Heart right ventricle (tissue), 16 donors: ENCODE data around the gene TMEM9. TPM values are rescaled to one million over a fixed set of nuclear protein-coding genes. Genes with fewer than 3 reads are reported as not detected.

Experiments used
- ATAC-seq, 8 donors: fragments of 200-7000 bp; cut with Tn5 transposase; one replicate each; pipeline ENCODE4 v1.9.1; 2020; ENCODE audit warnings: mild to moderate bottlenecking in 8 of 8, moderate library complexity in 8 of 8, moderate number of reproducible peaks in 1 of 8
- DNase-seq, 2 donors: peaks; one replicate each; pipeline ENCODE4 v3.0.0-alpha.2; 2020
- H3K27ac ChIP-seq, 10 donors: fragments of 200-600 bp; sonication (generic) in 2 of 10; one replicate each; pipeline versions ENCODE4 v1.5.0 to v1.8.0; 2020 to 2022; ENCODE audit warnings: mild to moderate bottlenecking in 3 of 10
- H3K27me3 ChIP-seq, 7 donors: fragments of 200-600 bp; one replicate each; pipeline ENCODE4 v1.8.0; 2021 to 2022; ENCODE audit warnings: mild to moderate bottlenecking in 2 of 7
- H3K36me3 ChIP-seq, 9 donors: fragments of 200-600 bp; sonication (generic) in 1 of 9; one replicate each; pipeline versions ENCODE4 v1.5.0 to v1.8.0; 2020 to 2022; ENCODE audit warnings: mild to moderate bottlenecking in 2 of 9
- H3K4me1 ChIP-seq, 9 donors: fragments of 200-600 bp; sonication (generic) in 1 of 9; one replicate each; pipeline versions ENCODE4 v1.5.0 to v1.8.0; 2020 to 2022; ENCODE audit warnings: mild to moderate bottlenecking in 4 of 9
- H3K4me3 ChIP-seq, 10 donors: fragments of 200-600 bp; sonication (generic) in 2 of 10; one replicate each; pipeline versions ENCODE4 v1.5.0 to v1.8.0; 2020 to 2022; ENCODE audit warnings: mild to moderate bottlenecking in 7 of 10, moderate library complexity in 2 of 10
- H3K9me3 ChIP-seq, 11 donors: fragments of 200-600 bp in 10 of 11; sonication (generic) in 2 of 11; one replicate each; pipeline versions ENCODE4 v1.5.0 to v1.8.0; 2013 to 2022; ENCODE audit warnings: mild to moderate bottlenecking in 2 of 11, control low read depth in 1 of 11, moderate library complexity in 1 of 11
- CTCF ChIP-seq, 9 donors: fragments of 200-600 bp; sonication (generic) in 2 of 9; IDR thresholded peaks; one replicate each; pipeline versions ENCODE4 v1.5.0 to v1.8.0; 2021 to 2022; ENCODE audit warnings: antibody characterized with exemption in 9 of 9, mild to moderate bottlenecking in 5 of 9, moderate library complexity in 1 of 9
- WGBS, 2 donors: extraction: QIAGEN DNeasy Blood & Tissue Kit; methylation state at CpG; one replicate each; pipeline ENCODE4 v1.1.7; 2013; ENCODE audit warnings: inconsistent platforms in 1 of 2; 5-methylcytosine and 5-hydroxymethylcytosine counted together
- intact Hi-C, 10 donors: fragments of 100-400 bp; cut with DNase I; formaldehyde crosslinking; loops; one replicate each; pipeline versions ENCODE4 v1.11.1 to v1.14.2; 2022
- polyA plus RNA-seq, 2 donors: library from polyadenylated mRNA; stranded (reverse); fragments of 200-250 nt; gene quantifications; one replicate each; pipeline ENCODE4 v1.2.3, GENCODE V29; 2013
- total RNA-seq, 10 donors: library from RNA; stranded (reverse); fragmentation: NEBNext Ultra II Directional in 3 of 10; extraction: Animal tissue kit (Norgen Biotek cat#: 25700) in 3 of 10; gene quantifications; one replicate each; pipeline versions ENCODE4 v1.2.1 to v1.2.4, GENCODE V29; 2021 to 2023
- donor health status: Arrhythmogenic right ventricular cardiomyopathy.
- donor health status: ischemic (EF 13 %, LVEDD 7.1; RV severe dilation, severe dysfunction).
- donor health status: healthy with polysubstance abuse.
- donor health status: DM: no; HTN: yes; CAD: no.
- donor health status: DM: no; HTN: no; CAD: no.
- donor health status: ischemic (EF 25% LVEDD 6.9; RV normal size, moderate dysfunction).
- donor health status: ischemic (EF 25% LVEDD 5.7; RV mildly dilated, moderate dysfunction).
- donor health status: healthy.
- donor health status: DM: yes; HTN: yes; CAD: no.
- donor health status: Ischemic cardiomyopathy.
- donor health status: ischemic (EF 35%, LVEDD 5.7; RV mildly dilated, moderate dysfunction).
- donor health status: nonischemic (EF 11% LVEDD 7.7; RV severe dilation, severe dysfunction).
- donor health status: DM: yes; HTN: yes; CAD: no.
- donor health status: PGD.
- donor health status: ischemic (EF 29% LVEDD 5.4; RV normal size, mild dysfunction).
- donor health status: nonischemic (EF 23%, LVEDD 6.1; RV moderate dilation, normal function).

TMEM9 gene
- total and polyA plus RNA-seq, 12 donors, result 19.6 to 49.6 (median 25.4) TPM

DNA sequence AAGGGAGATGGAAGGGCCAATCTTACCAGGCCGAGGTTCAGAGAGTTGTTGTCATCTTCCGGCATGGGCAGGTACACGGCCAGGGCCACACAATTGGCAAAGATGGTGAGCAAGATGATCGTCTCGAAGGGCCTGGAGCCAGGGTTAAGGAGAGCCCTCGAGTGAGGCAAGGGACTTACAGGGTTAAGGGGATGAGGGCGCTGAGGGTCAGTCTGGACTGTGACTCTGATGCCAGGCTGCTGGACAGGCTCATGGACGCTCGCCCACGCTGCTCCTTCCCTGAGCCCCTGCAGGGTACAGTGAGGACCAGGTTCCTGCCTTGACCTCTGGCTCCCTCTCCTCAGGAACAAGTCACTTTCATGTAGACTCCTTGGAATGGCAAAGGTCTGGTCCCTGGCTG, 44.1 kb downstream of the TMEM9 start:
- no peak overlapping the region for H3K27ac ChIP-seq
- H3K27me3 ChIP-seq, result peaks cover 0 to 40% (median 25%) of the 10 kb centered on the region in 7 donors
- DNase-seq (no peak), ATAC-seq (no peak)
- no peaks in the 10 kb centered on the region for H3K36me3 ChIP-seq
- intact Hi-C loops, result loop anchor here in 6 of 10 donors (5.0 to 10.0 kb wide), 2 partner anchors 138 to 485 kb away; partner anchors contain the start of gene KIF14 (in 1 of the 6)
- H3K9me3 ChIP-seq, result no peaks in the 10 kb centered on the region
- peaks cover 0 to 12% (median 8%) of the 10 kb centered on the region in 9 donors for H3K4me1 ChIP-seq
- 90 to 93% methylated on average over 10 of the region's 10 CpGs for WGBS, 2 donors
- no peak for TF ChIP-seq CTCF (IDR thresholded peaks at IDR 0.05)
- no peak overlapping the region for H3K4me3 ChIP-seq

- intact Hi-C loops, result loop anchor here in 6 of 10 donors (5.0 to 10.0 kb wide), 2 partner anchors 137 to 485 kb away; partner anchors contain the start of gene KIF14 (in 1 of the 6)
- 94 to 100% methylated on average over 1 of the region's 1 CpG for WGBS, 2 donors
Measured at GRCh38 chr1:201109651-201110050, 44.6 kb downstream of the TMEM9 start.

DNA sequence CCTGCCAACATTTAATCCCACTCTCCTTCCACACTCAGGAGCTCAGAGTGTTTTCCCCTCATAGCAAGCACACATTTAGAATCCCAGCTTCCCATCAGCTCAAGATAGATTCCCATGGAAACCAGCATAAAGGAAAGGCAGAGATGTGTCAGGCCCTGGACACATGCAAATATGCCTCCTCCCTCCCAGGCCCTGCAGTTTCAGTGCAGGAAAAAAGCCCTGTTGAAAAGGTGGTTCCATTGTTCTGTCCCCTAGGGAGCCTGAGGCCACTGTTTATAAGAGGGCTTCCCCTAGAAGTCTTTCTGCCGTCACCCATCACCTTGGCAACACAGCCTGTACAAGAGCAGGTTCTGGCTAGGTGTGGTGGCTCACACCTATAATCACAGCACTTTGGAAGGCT, 45.7 kb downstream of the TMEM9 start:
- Histone ChIP-seq H3K27me3 (peaks cover 0 to 28% (median 10%) of the 10 kb centered on the region in 7 donors), H3K4me3 (no peak overlapping the region)
- intact Hi-C loops, result no loop called here

More at GRCh38 chr1:201109651-201110050, 44.6 kb downstream of the TMEM9 start:
- no peak for TF ChIP-seq CTCF (IDR thresholded peaks at IDR 0.05)
- H3K4me3 ChIP-seq, result no peak overlapping the region
- ATAC-seq (no peak), DNase-seq (no peak)
- H3K27me3 ChIP-seq, result peaks cover 0 to 35% (median 20%) of the 10 kb centered on the region in 7 donors
- no peaks in the 10 kb centered on the region for H3K9me3 ChIP-seq
- H3K36me3 ChIP-seq, result no peaks in the 10 kb centered on the region
- peaks cover 0 to 10% (median 8%) of the 10 kb centered on the region in 9 donors for H3K4me1 ChIP-seq
- H3K27ac ChIP-seq, result no peak overlapping the region

GRCh38 chr1:201105688-201106087, 48.6 kb downstream of the TMEM9 start:
- TF ChIP-seq CTCF (IDR thresholded peaks at IDR 0.05), result no peak
- Histone ChIP-seq H3K4me1 (no peaks in the 10 kb centered on the region), H3K36me3 (no peaks in the 10 kb centered on the region), H3K27me3 (peaks cover 0 to 19% (median 0%) of the 10 kb centered on the region in 7 donors), H3K9me3 (no peaks in the 10 kb centered on the region), H3K4me3 (no peak overlapping the region), H3K27ac (no peak overlapping the region)
- ATAC-seq (no peak), DNase-seq (no peak)
- WGBS, 2 donors, result 79 to 81% methylated on average over 5 of the region's 5 CpGs
- intact Hi-C loops, result no loop called here

More for the DNA sequence above, 45.7 kb downstream of the TMEM9 start:
- H3K4me1 ChIP-seq, result peaks cover 0 to under 1% (median 0%) of the 10 kb centered on the region in 9 donors
- no peak for TF ChIP-seq CTCF (IDR thresholded peaks at IDR 0.05)
- DNase-seq, result no peak
- H3K36me3 ChIP-seq, result no peaks in the 10 kb centered on the region
- ATAC-seq, result no peak
- H3K27ac ChIP-seq, result no peak overlapping the region
- WGBS, 2 donors, result 83 to 84% methylated on average over 1 of the region's 1 CpG
- H3K9me3 ChIP-seq, result no peaks in the 10 kb centered on the region
